22Rv1 (cell line): Measurements from ENCODE around the gene MROH9.

Source experiments
- ZFX ChIP-seq: fragments of 450-650 bp; IDR thresholded peaks from 2 replicates; pipeline ENCODE4 v1.6.1; 2017; ENCODE audit warnings: antibody characterized with exemption, borderline replicate concordance
- TF ChIP-seq, protein P1 (sequence below): fragments of 450-650 bp; IDR thresholded peaks from 2 replicates; pipeline ENCODE4 v1.5.1; 2017; ENCODE audit warnings: mild to moderate bottlenecking

- TF ChIP-seq, protein P1, sequence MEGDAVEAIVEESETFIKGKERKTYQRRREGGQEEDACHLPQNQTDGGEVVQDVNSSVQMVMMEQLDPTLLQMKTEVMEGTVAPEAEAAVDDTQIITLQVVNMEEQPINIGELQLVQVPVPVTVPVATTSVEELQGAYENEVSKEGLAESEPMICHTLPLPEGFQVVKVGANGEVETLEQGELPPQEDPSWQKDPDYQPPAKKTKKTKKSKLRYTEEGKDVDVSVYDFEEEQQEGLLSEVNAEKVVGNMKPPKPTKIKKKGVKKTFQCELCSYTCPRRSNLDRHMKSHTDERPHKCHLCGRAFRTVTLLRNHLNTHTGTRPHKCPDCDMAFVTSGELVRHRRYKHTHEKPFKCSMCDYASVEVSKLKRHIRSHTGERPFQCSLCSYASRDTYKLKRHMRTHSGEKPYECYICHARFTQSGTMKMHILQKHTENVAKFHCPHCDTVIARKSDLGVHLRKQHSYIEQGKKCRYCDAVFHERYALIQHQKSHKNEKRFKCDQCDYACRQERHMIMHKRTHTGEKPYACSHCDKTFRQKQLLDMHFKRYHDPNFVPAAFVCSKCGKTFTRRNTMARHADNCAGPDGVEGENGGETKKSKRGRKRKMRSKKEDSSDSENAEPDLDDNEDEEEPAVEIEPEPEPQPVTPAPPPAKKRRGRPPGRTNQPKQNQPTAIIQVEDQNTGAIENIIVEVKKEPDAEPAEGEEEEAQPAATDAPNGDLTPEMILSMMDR: no peak
- no peak for TF ChIP-seq ZFX
Observed at GRCh38 chr1:170887726-170888125, 47.6 kb upstream of the MROH9 start.
